ENCODE measurements around the gene MESP1.
"Not testable (repeated sequence)": the region's sequence is repeated elsewhere in the genome, so short reads cannot be mapped to it uniquely, and the experiment has no call there.

Gene MESP1

DNA sequence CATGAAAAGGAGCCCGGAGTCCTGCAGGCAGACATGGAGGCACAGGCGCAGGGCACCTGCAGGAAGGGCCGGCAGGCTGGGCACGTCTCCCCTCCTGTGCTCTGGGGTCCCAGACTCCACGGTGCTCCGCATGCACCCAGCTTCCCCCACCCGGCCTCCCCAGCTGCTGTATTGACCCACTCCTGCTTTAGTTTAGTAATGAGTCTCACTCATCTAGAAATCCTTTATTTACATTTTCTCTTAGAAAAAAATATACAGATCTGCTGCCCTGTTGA lies 33.6 kb upstream of the MESP1 start:
- no peaks in the 10 kb centered on the region for H3K4me1 ChIP-seq (ENCODE audit: insufficient read depth, low read length, poor library complexity, severe bottlenecking)
- H3F3A ChIP-seq (ENCODE audit: low read depth): no peaks in the 10 kb centered on the region
- H3K27me3 ChIP-seq (ENCODE audit: insufficient read depth, low read length, poor library complexity, severe bottlenecking): no peaks in the 10 kb centered on the region
- no peaks in the 10 kb centered on the region for H4K20me1 ChIP-seq (ENCODE audit: insufficient read depth, low read length, poor library complexity, severe bottlenecking)
- no peaks in the 10 kb centered on the region for H3K9me3 ChIP-seq (ENCODE audit: insufficient read depth, low read depth, low read length)
- H3K4me2 ChIP-seq (ENCODE audit: low read depth, low read length, poor library complexity, severe bottlenecking): no peak overlapping the region
- no peak overlapping the region for H2AFZ ChIP-seq (ENCODE audit: low read length)
- no peaks in the 10 kb centered on the region for H3K36me3 ChIP-seq (ENCODE audit: insufficient read depth, low read length)
- no peaks in the 10 kb centered on the region for H3K79me2 ChIP-seq (ENCODE audit: insufficient read depth, low read length)
- no peak for TF ChIP-seq EZH2phosphoT487 (IDR thresholded peaks at IDR 0.05; ENCODE audit: borderline replicate concordance)
- TF ChIP-seq, protein P1, sequence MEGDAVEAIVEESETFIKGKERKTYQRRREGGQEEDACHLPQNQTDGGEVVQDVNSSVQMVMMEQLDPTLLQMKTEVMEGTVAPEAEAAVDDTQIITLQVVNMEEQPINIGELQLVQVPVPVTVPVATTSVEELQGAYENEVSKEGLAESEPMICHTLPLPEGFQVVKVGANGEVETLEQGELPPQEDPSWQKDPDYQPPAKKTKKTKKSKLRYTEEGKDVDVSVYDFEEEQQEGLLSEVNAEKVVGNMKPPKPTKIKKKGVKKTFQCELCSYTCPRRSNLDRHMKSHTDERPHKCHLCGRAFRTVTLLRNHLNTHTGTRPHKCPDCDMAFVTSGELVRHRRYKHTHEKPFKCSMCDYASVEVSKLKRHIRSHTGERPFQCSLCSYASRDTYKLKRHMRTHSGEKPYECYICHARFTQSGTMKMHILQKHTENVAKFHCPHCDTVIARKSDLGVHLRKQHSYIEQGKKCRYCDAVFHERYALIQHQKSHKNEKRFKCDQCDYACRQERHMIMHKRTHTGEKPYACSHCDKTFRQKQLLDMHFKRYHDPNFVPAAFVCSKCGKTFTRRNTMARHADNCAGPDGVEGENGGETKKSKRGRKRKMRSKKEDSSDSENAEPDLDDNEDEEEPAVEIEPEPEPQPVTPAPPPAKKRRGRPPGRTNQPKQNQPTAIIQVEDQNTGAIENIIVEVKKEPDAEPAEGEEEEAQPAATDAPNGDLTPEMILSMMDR (conservative IDR thresholded peaks at IDR 0.05; ENCODE audit: low read length): no peak
- H3K9ac ChIP-seq (ENCODE audit: low read depth, low read length, poor library complexity, severe bottlenecking): no peak overlapping the region
- H3K4me3 ChIP-seq (ENCODE audit: low read length, poor library complexity, severe bottlenecking): no peak overlapping the region
- H3K9me2 ChIP-seq (replicated peaks; ENCODE audit: low read depth, low read length): no peaks in the 10 kb centered on the region

DNA sequence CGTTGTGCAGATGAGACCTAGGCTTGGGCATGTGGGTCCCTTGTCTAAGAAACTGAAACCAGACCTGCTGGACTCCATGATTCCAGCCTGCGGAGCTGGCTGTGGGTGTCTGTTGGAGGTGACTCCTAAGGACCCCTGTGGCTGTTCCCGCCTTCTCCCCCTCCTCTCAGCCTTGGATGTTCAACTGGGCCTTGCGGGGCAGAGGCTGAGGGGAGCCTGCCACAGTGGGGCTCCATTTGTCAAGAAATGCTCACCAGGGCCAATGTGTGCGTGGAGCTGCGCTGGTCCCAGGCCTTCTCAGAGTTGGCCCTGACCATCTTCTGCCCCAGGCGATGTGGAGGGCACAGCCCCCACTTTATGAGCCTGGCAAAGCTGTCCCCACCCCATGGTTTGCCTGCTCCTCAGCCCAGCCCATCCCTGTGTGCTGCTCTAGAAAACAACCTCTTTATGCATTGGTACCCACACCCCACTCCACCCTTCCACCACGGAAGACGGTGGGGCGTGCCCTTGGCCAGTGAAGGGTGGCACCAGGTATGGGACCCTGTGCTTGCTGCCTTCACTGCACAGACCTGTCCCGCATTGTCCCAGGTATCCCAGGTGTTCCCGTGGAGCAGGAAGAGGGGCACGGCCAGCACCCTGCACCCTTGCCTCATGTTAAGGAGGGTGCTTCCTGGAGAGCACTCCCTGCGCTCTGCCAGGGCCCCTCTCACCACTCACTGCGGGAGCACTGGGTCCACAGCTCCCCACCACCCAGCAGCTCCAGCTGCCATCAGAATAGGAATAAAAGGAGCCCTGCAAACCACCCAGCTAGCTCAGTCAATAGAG lies 33.0 kb upstream of the MESP1 start:
- no peak overlapping the region for H2AFZ ChIP-seq (ENCODE audit: low read length)
- no peaks in the 10 kb centered on the region for H3K36me3 ChIP-seq (ENCODE audit: insufficient read depth, low read length)
- H4K20me1 ChIP-seq (ENCODE audit: insufficient read depth, low read length, poor library complexity, severe bottlenecking): no peaks in the 10 kb centered on the region
- H3K27me3 ChIP-seq (ENCODE audit: insufficient read depth, low read length, poor library complexity, severe bottlenecking): no peaks in the 10 kb centered on the region
- H3K4me3 ChIP-seq (ENCODE audit: low read length, poor library complexity, severe bottlenecking): no peak overlapping the region
- H3K79me2 ChIP-seq (ENCODE audit: insufficient read depth, low read length): no peaks in the 10 kb centered on the region
- no peaks in the 10 kb centered on the region for H3K9me2 ChIP-seq (replicated peaks; ENCODE audit: low read depth, low read length)
- no peaks in the 10 kb centered on the region for H3K9me3 ChIP-seq (ENCODE audit: insufficient read depth, low read depth, low read length)
- no peak overlapping the region for H3K4me2 ChIP-seq (ENCODE audit: low read depth, low read length, poor library complexity, severe bottlenecking)
- H3F3A ChIP-seq (ENCODE audit: low read depth): no peaks in the 10 kb centered on the region
- H3K4me1 ChIP-seq (ENCODE audit: insufficient read depth, low read length, poor library complexity, severe bottlenecking): no peaks in the 10 kb centered on the region
- H3K9ac ChIP-seq (ENCODE audit: low read depth, low read length, poor library complexity, severe bottlenecking): no peak overlapping the region
- TF ChIP-seq EZH2phosphoT487 (IDR thresholded peaks at IDR 0.05; ENCODE audit: borderline replicate concordance): no peak
- TF ChIP-seq, protein P1 (conservative IDR thresholded peaks at IDR 0.05; ENCODE audit: low read length): no peak

DNA sequence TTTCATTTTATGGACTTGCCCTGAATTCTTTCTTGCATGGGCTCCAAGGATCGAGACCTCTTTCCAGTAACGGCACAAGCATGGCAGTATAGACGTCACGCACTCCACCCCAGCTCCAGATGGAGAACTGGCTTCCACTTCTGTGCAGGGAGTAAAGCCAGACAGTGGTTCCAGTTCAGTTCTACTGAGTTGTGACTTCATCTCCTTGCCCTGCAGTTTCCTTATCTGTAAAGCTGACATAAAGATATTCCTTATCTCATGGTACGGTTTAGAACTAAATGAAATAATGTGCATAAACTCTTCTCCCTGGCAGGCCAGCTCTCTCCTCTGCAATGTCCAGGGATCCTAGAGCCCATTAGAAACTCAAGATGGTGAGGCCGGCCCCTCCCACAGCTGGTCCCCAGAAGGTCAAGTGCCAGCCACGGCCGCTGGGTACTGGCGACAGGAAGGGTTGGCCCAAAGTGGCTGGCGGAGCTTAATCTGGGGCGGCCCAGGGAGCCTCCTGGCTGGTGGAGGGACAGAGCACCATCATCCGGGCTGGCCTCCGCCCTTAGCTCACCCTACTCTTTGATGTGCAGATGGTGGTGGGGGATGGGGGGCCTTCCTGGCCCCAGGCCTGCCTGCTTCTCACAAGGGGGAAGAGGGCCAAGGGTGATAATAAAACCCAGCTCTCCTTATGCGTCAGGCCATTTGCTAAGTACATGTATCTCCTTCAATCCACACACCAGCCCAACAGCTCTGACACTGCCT lies 32.2 kb upstream of the MESP1 start:
- no peaks in the 10 kb centered on the region for H3K4me1 ChIP-seq (ENCODE audit: insufficient read depth, low read length, poor library complexity, severe bottlenecking)
- no peaks in the 10 kb centered on the region for H3F3A ChIP-seq (ENCODE audit: low read depth)
- no peaks in the 10 kb centered on the region for H3K9me3 ChIP-seq (ENCODE audit: insufficient read depth, low read depth, low read length)
- H3K4me3 ChIP-seq (ENCODE audit: low read length, poor library complexity, severe bottlenecking): no peak overlapping the region
- no peaks in the 10 kb centered on the region for H3K36me3 ChIP-seq (ENCODE audit: insufficient read depth, low read length)
- no peaks in the 10 kb centered on the region for H3K9me2 ChIP-seq (replicated peaks; ENCODE audit: low read depth, low read length)
- no peak overlapping the region for H3K4me2 ChIP-seq (ENCODE audit: low read depth, low read length, poor library complexity, severe bottlenecking)
- H3K27me3 ChIP-seq (ENCODE audit: insufficient read depth, low read length, poor library complexity, severe bottlenecking): no peaks in the 10 kb centered on the region
- 0 out of 2 replicates have a peak overlapping the region, but pooled peaks have one; percentile 33 for H2AFZ ChIP-seq (ENCODE audit: low read length)
- H3K79me2 ChIP-seq (ENCODE audit: insufficient read depth, low read length): no peaks in the 10 kb centered on the region
- H3K9ac ChIP-seq (ENCODE audit: low read depth, low read length, poor library complexity, severe bottlenecking): no peak overlapping the region
- H4K20me1 ChIP-seq (ENCODE audit: insufficient read depth, low read length, poor library complexity, severe bottlenecking): no peaks in the 10 kb centered on the region
- TF ChIP-seq EZH2phosphoT487 (IDR thresholded peaks at IDR 0.05; ENCODE audit: borderline replicate concordance): no peak
- TF ChIP-seq, protein P1 (conservative IDR thresholded peaks at IDR 0.05; ENCODE audit: low read length): no peak

DNA sequence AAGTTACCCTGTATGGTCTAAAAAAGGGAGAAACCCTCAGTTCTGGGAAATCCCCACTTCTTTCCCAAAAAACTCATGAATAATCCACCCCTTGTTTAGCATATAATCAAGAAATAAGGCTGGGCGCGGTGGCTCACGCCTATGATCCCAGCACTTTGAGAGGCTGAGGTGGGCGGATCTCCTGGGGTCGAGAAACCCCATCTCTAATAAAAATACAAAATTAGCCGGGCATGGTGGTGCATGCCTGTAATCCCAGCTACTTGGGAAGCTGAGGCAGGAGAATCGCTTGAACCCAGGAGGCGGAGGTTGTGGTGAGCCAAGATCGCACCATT lies 31.5 kb upstream of the MESP1 start:
- H3K36me3 ChIP-seq (ENCODE audit: insufficient read depth, low read length); H3K9me2 ChIP-seq (replicated peaks; ENCODE audit: low read depth, low read length); H3K79me2 ChIP-seq (ENCODE audit: insufficient read depth, low read length); H3K4me3 ChIP-seq (ENCODE audit: low read length, poor library complexity, severe bottlenecking); H2AFZ ChIP-seq (ENCODE audit: low read length); H3K4me1 ChIP-seq (ENCODE audit: insufficient read depth, low read length, poor library complexity, severe bottlenecking); H3K27me3 ChIP-seq (ENCODE audit: insufficient read depth, low read length, poor library complexity, severe bottlenecking); H4K20me1 ChIP-seq (ENCODE audit: insufficient read depth, low read length, poor library complexity, severe bottlenecking); H3F3A ChIP-seq (ENCODE audit: low read depth); H3K4me2 ChIP-seq (ENCODE audit: low read depth, low read length, poor library complexity, severe bottlenecking); H3K9ac ChIP-seq (ENCODE audit: low read depth, low read length, poor library complexity, severe bottlenecking); H3K9me3 ChIP-seq (ENCODE audit: insufficient read depth, low read depth, low read length): not testable (repeated sequence)
